ENCODE data around the gene CIBAR2.

DNA sequence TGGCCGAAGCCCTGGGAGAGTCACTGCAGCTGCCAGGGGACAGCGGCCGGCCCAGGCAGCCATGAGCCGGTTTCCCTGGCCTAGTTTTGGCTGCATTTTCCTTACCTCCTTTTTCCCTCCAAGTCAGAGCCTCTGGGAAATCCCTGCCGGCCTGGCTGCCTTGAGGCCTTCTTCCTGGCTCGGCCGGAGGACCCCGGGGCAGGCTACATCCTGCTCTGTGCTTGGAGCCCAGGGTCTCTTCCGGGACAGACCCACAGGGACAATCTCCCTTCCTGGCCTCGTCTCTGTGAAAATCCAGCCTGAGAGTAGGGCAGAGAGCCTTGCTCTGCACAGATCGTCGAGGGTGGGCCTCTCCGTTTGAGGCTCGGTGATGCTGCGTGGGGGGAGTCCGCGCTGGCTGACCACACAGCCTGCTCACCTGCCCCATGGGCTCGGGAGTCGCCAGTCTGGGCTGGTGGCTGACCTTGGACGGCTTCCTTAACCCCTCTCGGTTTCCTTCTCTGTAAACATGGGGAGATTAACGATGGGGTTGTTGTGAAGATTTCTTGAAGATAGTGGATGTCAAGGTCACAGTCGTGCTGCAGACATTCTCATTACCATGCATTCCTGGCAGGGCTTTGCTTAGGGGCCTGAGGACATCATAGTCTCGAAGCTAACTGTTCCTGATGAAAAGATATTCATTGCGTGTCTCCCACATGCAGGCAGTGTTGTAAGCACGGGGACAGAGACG lies 34.8 kb upstream of the CIBAR2 start:
- TF ChIP-seq EZH2phosphoT487 (IDR thresholded peaks at IDR 0.05; ENCODE audit: insufficient read depth, low read depth) (no peak), EZH2 (IDR thresholded peaks at IDR 0.05; ENCODE audit: insufficient read depth, poor library complexity, severe bottlenecking) (no peak)
